Measurements from ENCODE around the gene NCF4.

The NCF4 gene

DNA sequence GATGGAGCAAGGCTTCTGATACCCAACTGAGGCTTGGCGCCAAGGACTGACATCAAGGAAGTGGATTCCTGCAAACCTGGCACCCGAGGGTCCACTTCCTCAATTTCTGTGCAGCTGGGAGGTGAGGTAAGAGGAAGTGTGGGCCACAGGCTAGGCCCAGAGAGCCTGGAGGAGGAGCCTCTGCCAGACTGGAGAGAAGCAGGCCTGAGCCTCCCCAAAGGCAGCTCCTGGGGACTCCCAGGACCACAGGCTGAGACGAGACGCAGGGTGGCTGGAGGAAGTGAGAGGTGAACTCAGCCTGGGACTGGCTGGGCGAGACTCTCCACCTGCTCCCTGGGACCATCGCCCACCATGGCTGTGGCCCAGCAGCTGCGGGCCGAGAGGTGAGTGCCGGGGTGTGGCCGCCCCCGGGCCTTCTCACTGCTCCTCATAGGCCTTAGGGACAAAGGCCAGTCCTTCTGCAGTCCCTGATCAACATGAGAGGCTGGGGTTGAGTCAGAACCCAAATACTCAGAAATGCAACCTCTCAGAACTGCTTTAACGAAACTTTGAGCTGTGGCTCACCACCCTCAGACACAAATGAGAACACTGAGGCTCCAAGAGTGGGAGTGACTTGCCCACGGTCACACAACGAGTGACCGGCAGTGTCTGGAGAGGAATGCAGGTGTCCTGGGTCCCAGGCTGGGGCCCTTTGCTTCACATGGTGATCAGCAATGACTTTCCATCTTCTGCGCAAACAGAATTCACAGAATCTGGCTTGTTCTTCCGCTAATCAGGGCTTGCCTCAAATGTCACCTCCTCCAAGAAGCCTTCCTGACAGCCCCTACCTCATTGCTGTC, at the start of gene NCF4:
TSS of gene NCF4 (plus strand) at position 186 of the 839 bp plus-strand sequence. CDS start at position 352, 166 bp downstream.
- no peak for DNase-seq (ENCODE audit: low read depth)

DNA sequence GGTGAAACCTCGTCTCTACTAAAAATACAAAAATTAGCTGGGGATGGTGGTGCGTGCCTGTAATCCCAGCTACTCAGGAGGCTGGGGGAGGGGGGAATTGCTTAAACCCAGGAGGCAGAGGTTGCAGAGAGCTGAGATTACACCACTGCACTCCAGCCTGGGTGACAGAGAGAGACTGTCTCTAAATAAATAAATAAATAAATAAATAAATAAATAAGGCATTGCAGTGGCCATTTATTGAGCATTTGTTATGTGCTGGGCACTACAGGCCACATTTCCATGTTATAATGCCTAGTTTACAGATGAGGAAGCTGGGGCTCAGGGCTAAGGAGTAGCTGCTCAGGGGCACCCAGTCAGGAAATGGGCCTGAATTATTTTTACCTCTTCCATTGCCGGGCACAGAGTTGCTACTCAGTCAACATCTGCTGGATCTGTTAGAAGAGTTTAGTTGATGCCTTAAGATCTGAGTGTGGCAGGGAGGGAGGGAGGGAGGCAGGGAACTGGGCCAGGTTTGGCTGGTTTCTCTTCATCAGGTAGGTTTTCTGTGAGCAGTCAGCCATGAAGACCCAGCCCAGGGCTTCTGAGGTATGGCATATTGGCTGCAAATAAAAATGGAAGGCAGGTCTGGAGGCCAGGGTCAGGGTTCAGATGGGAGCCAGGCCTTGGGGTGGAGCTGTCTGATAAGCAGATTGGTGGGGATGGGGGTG, 49.6 kb upstream of the NCF4 start:
- no peak for DNase-seq (ENCODE audit: low read depth)

DNA sequence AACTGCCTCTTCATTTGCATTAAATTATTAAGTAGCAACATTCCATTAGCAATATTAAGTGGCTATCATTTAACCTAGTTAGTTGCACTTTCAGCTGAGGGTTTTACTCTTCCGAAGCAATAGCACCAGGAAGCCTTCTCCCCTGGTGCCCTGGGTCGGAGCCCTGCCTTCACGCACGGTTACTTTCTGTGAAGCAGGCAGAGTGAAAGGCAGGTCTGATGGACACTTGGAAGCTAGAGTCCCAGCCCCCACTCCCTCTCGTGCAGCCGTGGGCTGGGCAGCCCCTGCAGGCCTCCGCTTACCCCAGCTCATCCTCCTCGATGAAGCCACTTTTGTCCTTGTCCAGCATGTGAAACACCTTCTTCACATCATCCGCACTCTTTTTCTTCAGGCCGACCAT, 46.0 kb upstream of the NCF4 start:
- DNase-seq (ENCODE audit: low read depth), result no peak

DNA sequence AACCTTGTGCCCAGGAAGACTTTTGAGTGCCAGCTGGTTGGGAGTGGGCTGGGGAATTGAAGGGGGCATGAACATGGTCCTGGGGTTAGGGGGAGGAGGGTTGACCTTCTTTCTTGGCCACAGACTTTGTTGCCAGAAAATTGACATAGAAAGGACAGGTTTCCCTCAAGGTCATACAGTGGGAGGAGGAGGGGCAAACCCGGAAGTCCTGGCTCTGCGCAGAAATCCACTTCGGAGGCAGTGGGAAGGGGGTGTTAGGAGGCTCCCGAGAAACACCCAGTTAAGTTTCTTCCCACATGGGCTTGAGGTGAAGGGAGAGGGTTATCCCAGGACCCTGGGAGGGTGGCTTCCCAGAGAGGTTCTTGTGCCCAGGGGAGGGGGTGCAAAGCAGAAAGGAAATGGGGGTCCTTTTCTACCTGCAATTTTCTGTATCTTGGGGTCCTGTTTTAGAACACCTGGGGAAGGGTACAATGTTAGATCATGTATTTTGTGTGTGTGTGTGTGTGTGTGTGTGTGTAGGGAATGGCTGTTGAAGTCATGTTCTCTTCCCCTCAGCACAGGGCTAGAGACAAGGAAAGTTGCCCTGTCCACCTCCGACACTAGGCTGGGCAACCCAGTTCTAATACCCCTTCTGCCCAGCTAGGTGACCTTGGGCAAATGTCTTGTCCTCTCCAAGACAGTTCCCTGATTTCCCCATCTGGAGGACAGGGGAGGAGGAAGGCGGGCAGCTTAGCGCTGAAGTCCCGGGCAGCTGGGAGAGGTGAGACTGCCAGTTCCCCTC, 45.1 kb upstream of the NCF4 start:
- no peak for DNase-seq (ENCODE audit: low read depth)

DNA sequence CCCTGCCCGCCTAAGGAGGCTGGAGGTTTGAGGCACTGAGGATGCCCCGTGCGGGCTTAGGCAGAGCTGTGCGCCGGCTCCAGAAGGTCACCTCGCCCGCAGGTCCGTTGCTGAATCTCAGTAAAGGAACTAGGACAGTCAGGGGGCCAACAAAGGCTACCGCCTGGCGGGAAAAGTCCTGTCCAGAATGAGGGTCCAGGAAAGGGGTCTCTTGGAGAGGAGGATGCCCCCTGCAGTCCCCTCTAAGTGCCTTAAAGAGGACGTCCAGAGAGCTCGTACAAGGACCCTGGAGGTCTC, 44.5 kb upstream of the NCF4 start:
- DNase-seq (ENCODE audit: low read depth), result no peak

DNA sequence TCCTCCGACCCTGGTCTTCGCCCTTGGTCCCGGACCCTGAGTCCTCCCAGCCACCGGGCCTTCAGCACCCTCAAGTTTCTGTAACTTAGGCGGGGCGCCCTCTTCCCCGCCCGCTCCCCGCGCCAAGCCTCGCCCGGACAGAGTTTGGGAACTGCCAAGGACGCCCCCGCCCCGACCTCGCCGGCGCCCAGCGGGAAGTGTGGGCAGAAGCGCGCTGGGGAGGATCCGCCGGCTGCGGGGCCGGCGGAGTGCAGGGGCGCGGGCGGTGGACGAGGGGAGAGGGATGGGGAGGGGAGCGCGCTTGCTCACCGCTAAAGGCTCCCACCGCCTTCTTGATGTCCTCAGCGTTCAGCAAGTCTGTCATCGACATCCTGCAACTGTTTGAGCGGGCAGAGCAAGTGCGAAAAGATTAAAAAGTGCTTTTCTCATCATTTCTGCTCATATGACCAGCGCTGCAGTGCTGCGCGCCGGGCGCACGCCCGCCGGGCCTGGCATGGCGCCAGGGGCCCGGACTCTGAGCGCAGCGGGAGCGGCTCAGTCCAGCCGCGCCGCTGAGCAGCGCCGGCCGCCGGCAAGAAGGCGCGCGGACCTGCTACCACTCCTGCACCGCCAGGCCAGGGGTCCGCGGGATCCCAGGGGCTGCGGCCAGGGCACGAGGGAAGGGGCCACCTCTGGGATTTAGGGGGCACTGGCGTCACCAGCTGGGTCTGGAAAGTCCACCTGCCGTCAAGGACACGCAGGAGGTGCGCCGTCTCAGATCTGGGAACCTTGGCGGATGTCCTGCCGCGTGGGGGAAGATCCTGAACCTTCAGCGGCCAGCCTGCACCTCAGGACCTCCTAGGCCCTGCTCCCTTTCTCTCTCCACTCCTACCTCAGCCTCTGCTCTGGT, 43.9 kb upstream of the NCF4 start, which contains the start of gene PVALB:
TSS of gene PVALB (minus strand) at position 400 of the 889 bp plus-strand sequence. CDS start at position 370, 30 bp downstream.
- no peak for DNase-seq (ENCODE audit: low read depth)

DNA sequence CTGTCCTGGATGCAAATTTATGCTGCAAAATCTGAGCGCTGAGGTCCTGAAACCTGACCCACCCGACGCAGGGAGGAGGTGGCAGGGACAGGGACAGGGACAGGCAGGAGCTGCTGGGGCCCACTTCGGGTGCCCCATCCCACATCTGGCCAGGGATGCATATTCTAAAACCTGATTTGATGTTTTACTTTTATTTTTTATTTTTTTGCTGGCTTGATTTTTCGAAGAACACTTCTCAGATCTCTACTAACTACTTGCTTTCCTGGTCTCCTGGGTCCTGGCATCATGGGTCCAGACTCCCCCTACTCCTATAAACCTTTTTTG, 43.3 kb upstream of the NCF4 start:
- DNase-seq (ENCODE audit: low read depth), result no peak

DNA sequence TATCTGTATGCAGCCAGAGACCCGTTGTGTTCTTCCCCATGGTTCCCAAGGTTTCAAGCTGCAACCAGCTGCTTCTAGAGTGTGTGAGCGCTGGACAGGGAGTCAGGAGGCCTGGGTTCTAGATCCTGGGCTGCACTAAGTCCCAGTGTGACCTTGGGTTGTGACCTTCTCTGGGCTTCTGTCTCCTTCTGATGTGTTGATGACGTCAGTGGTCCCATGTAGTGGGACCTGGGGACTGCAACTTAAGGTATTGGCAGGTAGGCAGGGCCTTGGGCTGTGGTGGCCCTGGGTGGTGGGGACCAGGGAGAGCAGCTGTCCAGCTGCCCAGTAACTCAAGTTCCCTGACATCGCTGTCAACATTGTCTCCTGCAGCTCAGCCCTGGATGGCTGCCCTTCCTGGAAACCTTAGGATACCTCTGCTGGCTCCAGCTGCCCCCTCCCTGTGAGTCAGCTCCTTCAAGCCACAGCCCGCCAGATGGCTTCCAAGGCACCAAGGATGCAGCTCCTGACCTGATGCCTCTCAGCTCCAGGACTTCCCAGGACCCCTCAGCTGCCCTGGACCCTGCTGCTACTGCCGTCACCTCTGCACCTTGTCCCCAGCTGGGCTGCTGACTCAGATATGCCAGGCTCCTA, 42.7 kb upstream of the NCF4 start:
- no peak for DNase-seq (ENCODE audit: low read depth)

DNA sequence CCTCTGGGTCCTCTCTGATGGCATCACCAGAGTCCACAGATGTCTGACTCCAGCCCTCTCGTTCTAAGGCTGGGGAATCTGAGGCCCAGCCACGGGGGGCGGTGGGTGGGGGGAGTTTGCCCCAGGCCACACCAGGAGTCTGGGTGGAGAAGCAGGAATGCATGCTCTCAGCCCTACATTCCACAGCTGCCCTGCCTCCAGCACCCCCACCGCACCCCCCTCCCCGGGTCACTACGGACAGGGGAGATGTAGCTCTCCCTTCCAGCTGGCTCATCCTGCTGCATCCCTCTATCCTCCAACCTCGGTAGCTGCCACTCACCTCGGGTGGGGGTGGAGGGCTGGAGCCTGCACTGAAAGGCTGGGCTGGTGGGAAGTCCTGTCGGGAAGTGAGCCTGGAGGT, 41.7 kb upstream of the NCF4 start:
- no peak for DNase-seq (ENCODE audit: low read depth)

DNA sequence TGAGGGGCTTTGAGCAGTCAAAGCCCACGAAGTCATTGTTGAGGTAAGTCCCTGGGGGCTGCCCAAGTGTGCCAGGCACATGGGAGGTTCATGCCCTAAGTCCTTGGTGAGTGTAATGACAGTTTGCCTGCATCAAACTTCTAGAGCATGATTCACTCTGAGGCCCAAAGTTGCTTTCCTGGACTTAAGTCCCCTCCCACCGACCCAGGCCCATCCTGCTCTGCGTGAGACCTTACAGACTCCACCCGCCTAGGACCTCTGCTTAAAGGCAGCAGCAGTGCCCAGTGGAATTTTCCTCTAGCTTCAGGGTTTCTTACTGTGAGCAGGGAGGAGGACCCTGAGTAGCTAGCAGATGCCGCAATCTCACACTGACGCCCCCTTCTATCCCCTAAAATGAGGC, 38.2 kb upstream of the NCF4 start:
- no peak for DNase-seq (ENCODE audit: low read depth)

DNA sequence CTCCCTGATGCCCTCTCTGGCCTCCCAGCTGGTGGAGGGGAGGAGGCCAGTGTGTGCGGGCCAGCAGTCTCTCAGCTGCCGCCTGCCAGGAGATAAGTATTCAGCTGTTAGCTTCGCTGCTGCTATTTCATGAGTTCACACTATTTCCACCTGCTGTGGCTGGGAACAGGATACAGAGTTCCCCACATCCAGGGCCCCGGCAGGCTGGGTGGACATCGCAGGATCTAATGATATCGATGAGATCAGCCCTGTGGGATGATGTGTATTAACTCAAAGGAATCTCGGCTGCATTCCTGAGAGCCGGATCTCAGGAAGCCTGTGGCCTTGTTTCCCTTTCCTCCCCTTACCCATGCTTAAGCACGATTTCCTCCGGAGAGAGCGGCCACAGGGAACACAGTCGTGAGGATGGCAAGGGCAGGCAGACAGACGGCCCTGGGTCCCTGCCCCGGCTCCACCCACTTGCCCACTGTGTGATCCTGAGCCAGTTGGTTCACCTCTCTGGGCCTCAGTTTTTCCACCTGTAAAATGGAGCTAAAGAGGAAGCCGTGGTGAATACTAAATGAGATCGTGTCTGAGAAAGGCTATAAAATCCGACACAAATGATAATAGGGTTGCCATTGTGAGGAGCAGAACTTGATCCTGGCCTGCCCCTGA, 37.5 kb upstream of the NCF4 start:
- DNase-seq (ENCODE audit: low read depth), result no peak

DNA sequence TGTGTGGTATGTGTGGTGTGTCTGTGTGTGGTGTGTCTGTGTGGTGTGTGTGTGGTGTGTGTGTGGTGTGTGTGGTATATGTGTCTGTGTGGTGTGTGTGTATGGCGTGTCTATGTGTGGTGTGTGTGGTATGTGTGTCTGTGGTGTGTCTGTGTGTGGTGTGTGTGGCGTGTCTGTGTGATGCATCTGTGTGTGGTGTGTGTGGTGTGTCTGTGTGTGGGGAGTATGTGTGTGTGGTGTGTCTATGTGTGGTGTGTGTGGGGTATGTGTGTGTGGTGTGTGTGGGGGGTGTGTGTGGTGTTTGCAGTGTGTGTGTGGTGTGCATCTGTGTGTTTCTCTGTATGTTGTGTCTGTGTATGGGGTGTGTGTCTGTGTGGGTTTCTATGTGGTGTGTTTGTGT, 36.2 kb upstream of the NCF4 start:
- no peak for DNase-seq (ENCODE audit: low read depth)

DNA sequence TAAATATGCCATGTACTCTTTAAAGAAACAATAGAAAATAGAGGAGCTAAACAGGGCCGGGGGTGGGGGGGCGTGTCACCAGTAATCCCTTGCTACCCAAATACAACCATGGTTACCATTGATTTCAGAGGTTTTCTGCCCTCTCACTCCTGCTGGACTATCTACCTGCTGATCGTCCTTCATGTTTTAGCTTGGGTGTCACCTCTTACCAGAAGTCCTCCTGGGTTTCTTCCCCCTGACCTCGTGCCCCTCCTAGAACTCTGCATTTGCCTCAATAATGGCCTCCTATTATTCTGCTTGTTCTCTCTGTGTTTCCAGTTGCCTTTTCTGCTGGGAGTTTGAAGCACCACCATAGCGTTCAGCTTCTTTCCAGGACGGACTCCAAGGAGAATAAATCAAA, 34.5 kb upstream of the NCF4 start:
- DNase-seq (ENCODE audit: low read depth), result no peak

DNA sequence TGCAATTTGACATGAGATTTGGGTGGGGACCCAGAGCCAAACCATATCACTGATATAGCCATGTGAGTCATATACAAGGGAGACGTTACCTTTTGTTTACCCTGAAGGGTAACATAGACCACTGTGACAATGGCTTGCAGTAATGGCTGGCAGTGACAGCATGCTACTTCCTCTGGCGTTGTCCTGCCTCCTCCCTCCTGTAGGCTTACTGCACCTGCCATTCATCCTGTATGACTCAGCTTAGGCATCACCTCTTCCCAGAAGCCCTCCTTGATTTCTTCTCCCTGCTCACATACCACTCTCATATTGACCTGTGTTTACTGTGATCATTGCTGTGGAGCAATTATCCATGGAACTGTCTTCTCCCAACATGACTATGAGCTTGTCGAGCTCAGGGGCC, 32.0 kb upstream of the NCF4 start:
- no peak for DNase-seq (ENCODE audit: low read depth)

DNA sequence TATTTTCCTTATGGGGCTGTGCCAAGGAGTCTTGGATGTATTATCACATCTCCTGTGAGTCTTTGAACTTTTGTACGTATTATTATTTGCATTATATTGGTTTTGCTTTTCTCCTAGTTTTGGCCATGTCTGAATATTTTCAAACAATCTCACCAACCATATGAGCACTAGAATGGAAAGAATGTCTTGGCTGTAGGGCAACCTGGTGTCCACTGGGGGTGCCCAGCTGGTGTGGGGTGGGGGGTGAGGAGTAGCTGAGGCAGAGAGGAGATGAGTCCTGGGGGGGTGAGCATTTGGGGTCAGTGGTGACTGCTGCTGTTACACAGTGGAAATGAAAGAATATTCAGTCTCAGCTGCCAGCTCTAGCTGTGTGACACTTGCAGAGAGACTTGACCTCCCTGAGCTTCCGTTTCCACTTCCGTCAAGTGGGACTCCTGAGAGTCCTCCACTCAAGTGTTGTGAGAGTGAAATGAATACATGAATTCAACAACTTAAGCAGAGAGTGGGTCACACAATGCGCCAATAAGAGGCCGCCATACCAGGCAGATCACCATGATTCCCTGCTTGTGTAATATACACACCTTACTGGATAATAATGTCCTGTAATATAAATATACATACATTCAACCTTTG, 31.3 kb upstream of the NCF4 start:
- DNase-seq (ENCODE audit: low read depth), result no peak

DNA sequence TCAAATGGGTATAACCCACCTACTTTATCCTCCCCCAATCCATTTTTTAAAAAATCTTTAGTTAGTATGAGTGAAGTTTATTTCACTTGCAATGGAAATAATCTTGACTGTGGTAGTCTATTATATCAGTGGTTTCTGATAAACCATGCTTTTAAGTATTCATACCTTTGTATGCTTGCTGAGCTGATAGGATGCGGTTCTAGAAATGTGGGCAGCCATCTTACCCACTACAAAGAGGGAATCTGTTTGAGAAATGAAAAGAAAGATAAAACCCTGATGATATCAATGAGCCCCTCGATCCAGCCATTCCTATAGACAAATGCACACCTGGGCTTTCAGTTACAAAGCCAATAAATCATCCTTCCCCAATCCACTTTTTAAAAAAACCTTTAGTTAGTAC, 30.2 kb upstream of the NCF4 start:
- no peak for DNase-seq (ENCODE audit: low read depth)

DNA sequence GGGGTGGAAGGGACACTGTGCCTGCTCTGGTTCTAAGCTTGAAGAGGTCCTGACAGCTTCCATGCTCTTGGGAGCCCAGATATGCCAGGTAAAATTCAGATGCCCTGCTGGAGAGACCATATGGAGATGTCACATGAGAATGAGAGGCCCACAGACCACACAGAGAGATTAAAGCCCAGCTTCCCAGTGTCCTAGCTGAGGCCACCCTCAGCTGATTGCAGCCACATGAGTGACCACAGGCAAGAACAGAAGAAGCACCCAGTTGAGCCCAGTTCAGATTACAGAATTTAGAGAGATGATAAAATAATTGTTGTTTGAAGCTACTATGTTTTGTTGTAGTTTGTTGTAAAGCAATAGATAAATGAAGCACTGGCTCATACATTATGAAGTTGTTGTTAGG, 29.6 kb upstream of the NCF4 start:
- no peak for DNase-seq (ENCODE audit: low read depth)

DNA sequence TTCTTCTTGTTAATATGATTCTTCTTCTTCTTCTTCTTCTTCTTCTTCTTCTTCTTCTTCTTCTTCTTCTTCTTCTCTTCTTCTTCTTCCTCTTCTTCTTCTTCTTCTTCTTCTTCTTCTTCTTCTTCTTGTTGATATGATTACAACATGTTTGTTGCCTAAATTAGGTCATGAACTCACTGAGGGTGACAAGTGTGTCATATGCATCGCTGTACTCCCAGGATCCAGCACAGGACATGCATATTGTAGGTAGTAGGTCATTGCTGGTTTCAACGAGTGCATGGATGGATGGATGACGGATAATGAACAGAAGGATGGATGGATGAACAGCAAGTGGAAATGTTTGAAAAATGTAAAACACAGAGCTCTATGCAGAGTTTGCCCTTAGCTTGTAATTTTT, 29.1 kb upstream of the NCF4 start:
- DNase-seq (ENCODE audit: low read depth), result no peak

DNA sequence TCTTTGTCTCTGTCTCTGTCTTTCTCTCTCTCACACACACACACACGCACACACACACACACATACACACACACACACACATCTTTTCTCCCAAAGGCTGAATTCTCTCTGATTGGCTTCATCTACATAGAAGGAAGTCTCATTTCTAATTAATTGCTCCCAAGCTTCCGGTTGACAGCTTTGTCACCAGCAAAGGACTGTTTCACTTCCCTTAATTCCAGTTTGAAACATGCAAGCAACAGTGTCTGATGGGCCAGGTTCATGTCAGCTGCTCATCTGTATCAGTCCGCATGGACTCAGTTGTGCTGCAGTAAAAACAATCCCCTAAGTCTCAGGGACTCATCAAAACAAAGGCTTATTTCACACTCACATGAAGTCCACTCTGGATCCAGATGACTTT, 27.7 kb upstream of the NCF4 start:
- DNase-seq (ENCODE audit: low read depth), result no peak

DNA sequence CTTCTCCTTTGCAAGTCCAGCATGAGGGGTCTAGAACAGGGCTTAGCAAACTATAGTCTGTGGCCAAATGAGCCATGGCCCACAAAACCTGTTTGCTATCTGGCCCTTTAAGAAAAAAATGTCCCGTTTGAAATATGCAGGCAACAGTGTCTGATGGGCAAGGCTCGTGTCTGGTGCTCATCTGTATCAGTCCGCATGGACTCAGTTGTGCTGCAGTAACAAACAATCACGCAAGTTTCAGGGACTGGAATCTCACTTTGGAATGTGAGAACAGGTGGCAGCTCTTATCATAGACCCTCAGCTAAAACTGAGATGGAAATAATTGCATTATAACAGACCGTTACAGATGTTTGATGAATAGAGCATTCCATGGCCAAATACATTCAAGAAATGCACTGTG, 24.9 kb upstream of the NCF4 start:
- DNase-seq (ENCODE audit: low read depth), result no peak
